Suppressor macrophage treated with lipopolysaccharide for 1 hour (primary cell): Measurements from ENCODE around the gene IPO11.
"Not testable (repeated sequence)": the region's sequence is repeated elsewhere in the genome, so short reads cannot be mapped to it uniquely, and the experiment has no call there.

Source experiments
- DNase-seq, 3 donors: peaks; one replicate each; pipeline ENCODE4 v3.0.0-alpha.2; 2020 to 2022

Gene IPO11

GRCh38 chr5:62450259-62450658 is 37.7 kb downstream of the IPO11 start:
- DNase-seq, result no peak

- DNase-seq, result no peak
Measured at GRCh38 chr5:62457071-62457470, 44.5 kb downstream of the IPO11 start.

GRCh38 chr5:62460578-62460983 is 48.0 kb downstream of the IPO11 start:
- DNase-seq, result peak; percentile 41 to 75 (median 73)

- DNase-seq, result no peak
Measured at GRCh38 chr5:62461561-62461960, 49.0 kb downstream of the IPO11 start.

DNA sequence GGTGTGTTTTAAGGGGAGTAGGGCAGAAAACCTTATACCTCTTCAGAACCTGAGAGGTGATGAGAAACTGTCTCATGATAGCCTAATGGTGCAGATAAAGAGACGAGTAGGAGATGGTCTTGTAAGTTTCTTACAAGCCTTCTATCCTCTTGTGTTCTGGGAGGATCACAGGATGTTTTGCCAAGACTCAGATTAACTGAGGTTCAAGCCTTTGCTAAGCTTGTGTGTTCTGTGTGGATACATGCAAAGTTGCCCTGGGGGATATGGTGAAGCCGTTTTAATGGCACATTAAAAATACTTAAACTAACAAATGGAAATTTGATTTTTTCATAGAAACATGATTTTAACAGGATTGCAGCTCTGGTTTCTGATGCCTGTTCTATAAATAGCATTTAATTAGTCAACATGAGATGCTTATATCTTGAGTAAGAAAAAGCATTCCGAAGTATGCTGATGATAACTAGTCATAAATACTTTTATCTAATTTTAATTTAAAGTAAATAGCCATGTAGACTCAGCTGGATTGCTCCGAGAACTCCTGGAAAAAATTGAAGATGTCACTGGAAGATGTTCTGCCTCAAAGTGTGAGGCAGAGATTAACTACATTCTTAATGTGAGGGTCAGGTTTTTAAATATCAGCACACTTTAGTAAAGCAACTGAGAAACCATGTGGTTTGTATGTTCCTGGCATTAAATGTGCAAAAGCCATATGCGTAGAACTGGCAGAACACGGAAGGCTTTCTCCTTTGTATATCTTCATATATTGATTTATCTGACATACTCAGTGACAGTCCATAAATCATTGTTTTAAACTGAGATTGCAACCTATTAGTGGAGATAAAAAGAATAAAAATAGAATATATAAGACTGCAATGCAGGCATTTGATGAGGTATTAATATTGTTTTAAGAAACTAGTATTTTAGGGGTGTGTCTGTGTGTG is 53.7 kb downstream of the IPO11 start:
- DNase-seq, result no peak

DNA sequence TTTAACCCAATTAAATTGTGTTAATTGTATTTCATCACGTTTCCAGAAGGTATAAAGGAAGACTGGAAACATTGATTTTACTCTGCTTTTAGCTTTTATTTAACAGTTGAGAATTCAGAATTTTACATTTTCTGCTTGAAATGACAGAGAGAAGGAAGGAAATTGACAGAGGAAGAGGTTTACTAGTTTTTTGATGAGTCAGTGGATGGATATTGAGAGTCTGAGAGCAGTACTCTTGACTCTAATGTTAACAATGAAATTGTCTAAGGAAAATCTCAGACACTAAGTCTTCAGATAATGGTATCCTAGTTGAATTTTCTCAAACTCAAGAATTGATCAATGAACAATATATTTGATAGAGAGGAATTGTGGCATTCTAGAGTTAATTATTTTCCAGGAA is 60.6 kb downstream of the IPO11 start:
- no peak for DNase-seq

GRCh38 chr5:62475072-62475471 is 62.5 kb downstream of the IPO11 start:
- no peak for DNase-seq

DNA sequence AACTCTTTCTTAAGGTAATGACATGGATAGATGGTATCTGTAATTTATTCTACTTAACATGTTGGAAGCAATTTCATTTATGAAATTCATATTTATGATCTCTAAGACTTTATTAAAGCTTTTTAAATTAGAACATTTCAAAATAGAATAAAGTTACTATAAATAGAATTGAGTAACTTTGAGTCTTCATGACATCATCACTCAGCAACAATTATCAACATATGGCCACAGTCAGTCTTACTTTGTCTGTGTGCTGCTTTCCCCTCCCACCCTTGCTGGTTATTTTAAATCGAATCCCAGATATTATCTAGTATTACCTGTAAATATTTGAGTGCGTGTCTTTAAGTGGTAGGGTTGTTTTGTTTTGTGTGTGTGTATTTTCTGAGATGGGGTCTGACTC is 65.2 kb downstream of the IPO11 start:
- DNase-seq, result no peak

- DNase-seq, result peak in 1 of 3 donors; percentile 14
Measured at GRCh38 chr5:62483556-62483955, 71.0 kb downstream of the IPO11 start.

DNA sequence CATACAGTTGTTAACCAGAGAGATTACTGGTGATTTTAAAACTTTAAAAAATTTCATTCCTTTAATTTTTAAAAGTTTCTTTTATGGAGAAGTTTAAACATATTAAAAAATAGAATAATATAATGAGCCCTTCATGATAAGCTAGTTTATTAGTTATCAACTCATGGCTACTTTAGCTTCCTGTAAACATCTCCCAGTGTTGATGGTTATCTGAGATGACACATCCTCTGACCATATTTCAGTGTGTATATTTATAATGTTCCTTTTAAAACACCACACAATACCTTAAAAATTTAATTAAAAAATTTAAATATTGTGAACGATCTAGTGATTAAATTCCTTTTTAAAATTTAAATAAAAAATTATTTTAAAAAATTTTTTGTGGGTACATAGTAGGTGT is 74.1 kb downstream of the IPO11 start:
- no peak for DNase-seq

DNA sequence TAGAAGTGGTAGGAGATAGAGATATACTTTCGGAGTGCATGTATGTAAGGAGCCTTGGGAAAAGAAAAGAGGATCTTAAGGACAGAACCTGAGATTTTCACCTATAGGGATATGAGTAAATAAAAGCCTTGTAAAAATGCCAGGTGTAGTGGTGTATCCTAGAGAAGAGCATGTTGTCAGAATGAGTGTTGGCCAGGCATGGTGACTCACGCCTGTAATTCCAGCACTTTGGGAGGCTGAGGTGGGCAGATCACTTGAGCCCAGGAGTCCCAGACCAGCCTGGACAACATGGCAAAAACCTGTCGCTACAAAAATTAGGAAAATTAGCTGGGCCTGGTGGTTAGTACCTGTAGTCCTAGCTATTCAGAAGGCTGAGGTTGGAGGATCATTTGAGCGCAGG is 76.0 kb downstream of the IPO11 start:
- no peak for DNase-seq

DNA sequence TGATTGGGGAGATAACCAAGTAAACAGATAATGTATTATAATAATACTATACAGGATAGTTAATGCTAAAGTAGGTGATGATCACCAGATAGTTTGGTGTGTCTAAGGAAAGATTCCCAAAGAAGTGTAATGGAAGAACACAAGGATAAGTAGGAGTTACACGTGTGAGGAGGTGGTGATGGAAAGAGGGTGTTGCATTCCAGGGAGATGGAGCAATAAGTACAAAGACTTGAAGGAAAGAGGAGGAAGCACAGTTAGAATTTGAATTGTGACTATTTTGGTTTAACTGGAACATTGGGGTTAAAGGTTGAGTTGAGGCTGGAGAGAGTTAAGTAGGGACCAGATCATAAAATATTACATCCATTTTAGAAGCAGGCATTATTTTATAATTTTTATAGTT is 76.9 kb downstream of the IPO11 start:
- DNase-seq, result no peak

DNA sequence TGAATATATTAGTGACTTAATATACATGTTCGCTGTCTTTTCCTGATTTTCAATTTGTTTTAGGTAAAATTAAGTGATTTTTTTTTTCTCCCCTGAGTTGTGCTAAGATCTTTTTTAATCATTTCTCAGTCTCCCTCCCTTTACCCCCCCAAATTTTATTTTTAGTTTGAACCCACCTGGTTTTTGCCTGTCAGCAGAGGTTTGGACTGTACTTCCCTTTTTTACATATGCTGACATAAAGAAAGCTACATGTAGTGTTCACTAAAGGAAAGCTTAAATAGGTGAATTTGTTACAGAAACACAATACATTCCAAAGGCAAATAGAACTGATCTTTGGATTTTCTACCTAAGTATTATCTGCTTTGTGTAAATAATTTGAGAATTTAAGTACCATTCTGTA is 82.2 kb downstream of the IPO11 start:
- no peak for DNase-seq

- no peak for DNase-seq
Measured at GRCh38 chr5:62496876-62497275, 84.3 kb downstream of the IPO11 start.

- DNase-seq, result no peak
Measured at GRCh38 chr5:62498961-62499360, 86.4 kb downstream of the IPO11 start.

GRCh38 chr5:62499756-62500155 is 87.2 kb downstream of the IPO11 start:
- DNase-seq, result no peak

- DNase-seq, result no peak
Measured at GRCh38 chr5:62502456-62503101, 90.0 kb downstream of the IPO11 start.

- DNase-seq, result no peak
Measured at GRCh38 chr5:62504129-62504528, 91.6 kb downstream of the IPO11 start.

DNA sequence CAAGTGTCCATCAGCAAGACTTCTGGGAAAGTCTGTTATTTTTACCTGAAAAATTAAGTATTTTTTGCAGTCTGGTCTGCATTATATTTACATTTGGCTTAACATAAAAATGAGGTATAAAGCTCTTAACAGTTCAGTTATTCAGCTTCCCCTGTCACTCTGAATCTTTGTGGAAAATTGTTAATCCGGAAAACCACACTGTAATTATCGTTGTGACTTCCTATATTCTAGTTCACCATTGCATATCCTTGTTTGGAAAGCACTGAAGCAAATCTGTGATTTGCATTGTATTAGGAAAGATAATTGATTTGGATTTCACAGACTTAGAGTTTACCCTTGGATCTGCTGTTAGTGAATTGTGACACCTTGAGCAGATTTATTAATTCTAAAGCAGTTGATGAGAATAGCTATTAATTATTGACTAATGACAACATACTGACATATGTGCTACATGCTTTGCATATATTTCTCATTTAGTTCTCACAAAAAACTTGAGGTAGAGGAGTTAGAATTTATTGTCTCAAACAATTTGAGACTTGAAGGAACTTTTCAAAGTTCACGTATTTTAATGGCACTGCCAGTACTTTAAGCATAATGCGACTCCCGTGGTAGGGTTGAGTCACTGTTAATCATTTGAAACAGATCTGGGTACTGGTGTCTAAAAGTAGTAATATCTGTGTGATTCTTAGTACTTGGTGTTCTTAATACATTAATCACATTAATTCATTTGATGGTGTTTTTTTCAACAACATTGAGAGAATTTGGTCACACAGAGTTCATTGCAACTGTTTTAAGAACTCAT is 94.3 kb downstream of the IPO11 start:
- no peak for DNase-seq

- DNase-seq, result not testable (repeated sequence)
Measured at GRCh38 chr5:62508760-62509159, 96.2 kb downstream of the IPO11 start.

- no peak for DNase-seq
Measured at GRCh38 chr5:62509806-62510205, 97.2 kb downstream of the IPO11 start.

- DNase-seq, result not testable (repeated sequence)
Measured at GRCh38 chr5:62513085-62513484, 100.5 kb downstream of the IPO11 start.

DNA sequence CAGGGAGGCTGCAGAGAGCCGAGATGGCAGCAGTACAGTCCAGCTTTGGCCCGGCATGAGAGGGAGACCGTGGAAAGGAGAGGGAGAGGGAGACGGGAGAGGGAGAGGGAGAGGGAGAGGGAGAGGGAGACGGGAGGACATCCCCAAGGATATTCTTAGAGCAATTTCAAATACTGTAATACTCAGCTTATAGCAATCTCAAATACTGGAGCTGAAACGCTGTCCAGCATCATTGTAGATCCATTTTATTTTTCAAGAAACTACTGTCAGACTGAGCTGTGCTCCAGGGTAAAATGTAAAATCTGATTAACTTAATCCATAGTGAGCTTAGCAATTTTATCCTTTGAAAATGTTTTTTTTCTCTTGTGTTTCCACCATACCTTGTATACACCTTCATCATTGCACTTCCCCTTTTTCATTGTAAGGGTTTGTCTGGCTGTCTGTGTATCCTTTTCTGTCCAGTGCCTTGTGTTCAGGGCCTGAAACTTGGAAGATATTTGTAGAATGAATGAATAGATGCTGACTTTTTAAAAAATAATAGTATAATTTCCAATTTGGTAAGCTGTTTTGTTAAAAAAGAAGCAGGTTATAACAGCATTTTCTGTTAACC is 102.1 kb downstream of the IPO11 start:
- no peak for DNase-seq
